ENCODE data around the gene SAMD10.

DNA sequence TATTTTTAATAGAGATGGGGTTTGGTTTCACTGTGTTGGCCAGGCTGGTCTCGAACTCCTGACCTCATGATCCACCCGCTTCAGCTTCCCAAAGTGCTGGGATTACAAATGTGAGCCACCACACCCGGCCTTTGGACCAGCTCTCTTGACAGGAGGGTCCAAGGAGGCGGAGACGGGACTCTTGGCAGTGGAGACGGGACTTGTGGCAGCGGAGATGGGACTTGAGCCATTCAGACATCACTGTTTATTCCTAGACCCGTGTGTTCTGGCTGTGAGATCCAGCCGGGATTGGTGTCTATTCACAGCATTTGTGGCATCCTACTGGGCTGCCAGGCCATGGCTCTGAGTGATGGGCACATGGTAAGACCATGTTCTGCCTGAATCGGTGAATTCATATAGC, 27.0 kb upstream of the SAMD10 start:
- TF ChIP-seq TRIM28 (IDR thresholded peaks at IDR 0.05; ENCODE audit: borderline replicate concordance, low read length) (no peak), ZNF792 (tag by site-specific recombination; IDR thresholded peaks at IDR 0.05) (no peak), WT1 (tag by site-specific recombination; IDR thresholded peaks at IDR 0.05) (no peak), ZNF600 (tag by site-specific recombination; IDR thresholded peaks at IDR 0.05) (no peak), ZNF530 (tag by site-specific recombination; IDR thresholded peaks at IDR 0.05; ENCODE audit: low read depth) (no peak), ZNF777 (tag by site-specific recombination; IDR thresholded peaks at IDR 0.05; ENCODE audit: borderline replicate concordance) (no peak), ZNF707 (tag by site-specific recombination; IDR thresholded peaks at IDR 0.05) (no peak), ZNF660 (tag by site-specific recombination; IDR thresholded peaks at IDR 0.05) (no peak), ZNF133 (tag by site-specific recombination; IDR thresholded peaks at IDR 0.05) (no peak), ZNF416 (tag by site-specific recombination; IDR thresholded peaks at IDR 0.05) (no peak)
- TF ChIP-seq, protein P1, sequence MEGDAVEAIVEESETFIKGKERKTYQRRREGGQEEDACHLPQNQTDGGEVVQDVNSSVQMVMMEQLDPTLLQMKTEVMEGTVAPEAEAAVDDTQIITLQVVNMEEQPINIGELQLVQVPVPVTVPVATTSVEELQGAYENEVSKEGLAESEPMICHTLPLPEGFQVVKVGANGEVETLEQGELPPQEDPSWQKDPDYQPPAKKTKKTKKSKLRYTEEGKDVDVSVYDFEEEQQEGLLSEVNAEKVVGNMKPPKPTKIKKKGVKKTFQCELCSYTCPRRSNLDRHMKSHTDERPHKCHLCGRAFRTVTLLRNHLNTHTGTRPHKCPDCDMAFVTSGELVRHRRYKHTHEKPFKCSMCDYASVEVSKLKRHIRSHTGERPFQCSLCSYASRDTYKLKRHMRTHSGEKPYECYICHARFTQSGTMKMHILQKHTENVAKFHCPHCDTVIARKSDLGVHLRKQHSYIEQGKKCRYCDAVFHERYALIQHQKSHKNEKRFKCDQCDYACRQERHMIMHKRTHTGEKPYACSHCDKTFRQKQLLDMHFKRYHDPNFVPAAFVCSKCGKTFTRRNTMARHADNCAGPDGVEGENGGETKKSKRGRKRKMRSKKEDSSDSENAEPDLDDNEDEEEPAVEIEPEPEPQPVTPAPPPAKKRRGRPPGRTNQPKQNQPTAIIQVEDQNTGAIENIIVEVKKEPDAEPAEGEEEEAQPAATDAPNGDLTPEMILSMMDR (tag by site-specific recombination; IDR thresholded peaks at IDR 0.05) = no peak
- TF ChIP-seq, protein P2, sequence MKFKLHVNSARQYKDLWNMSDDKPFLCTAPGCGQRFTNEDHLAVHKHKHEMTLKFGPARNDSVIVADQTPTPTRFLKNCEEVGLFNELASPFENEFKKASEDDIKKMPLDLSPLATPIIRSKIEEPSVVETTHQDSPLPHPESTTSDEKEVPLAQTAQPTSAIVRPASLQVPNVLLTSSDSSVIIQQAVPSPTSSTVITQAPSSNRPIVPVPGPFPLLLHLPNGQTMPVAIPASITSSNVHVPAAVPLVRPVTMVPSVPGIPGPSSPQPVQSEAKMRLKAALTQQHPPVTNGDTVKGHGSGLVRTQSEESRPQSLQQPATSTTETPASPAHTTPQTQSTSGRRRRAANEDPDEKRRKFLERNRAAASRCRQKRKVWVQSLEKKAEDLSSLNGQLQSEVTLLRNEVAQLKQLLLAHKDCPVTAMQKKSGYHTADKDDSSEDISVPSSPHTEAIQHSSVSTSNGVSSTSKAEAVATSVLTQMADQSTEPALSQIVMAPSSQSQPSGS (tag by site-specific recombination; IDR thresholded peaks at IDR 0.05; ENCODE audit: low read depth) = no peak
- TF ChIP-seq, protein P3, sequence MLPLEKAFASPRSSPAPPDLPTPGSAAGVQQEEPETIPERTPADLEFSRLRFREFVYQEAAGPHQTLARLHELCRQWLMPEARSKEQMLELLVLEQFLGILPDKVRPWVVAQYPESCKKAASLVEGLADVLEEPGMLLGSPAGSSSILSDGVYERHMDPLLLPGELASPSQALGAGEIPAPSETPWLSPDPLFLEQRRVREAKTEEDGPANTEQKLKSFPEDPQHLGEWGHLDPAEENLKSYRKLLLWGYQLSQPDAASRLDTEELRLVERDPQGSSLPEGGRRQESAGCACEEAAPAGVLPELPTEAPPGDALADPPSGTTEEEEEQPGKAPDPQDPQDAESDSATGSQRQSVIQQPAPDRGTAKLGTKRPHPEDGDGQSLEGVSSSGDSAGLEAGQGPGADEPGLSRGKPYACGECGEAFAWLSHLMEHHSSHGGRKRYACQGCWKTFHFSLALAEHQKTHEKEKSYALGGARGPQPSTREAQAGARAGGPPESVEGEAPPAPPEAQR (tag by site-specific recombination; IDR thresholded peaks at IDR 0.05) = no peak
